Osteoblast (primary cell): Measurements from ENCODE around the gene ZNF774. TPM values are rescaled to one million over a fixed set of nuclear protein-coding genes. Genes with fewer than 3 reads are reported as not detected.
"Not testable (repeated sequence)": the region's sequence is repeated elsewhere in the genome, so short reads cannot be mapped to it uniquely, and the experiment has no call there.

Experiments
- DNase-seq: peaks from one replicate; pipeline ENCODE4 v3.0.0; 2011; ENCODE audit warnings: low spot score, mixed read lengths; ENCODE audit not compliant: insufficient read length; ENCODE audit errors: missing footprints
- H2AFZ ChIP-seq: 2 replicates; pipeline ENCODE4 v1.6.0; 2011; ENCODE audit warnings: mild to moderate bottlenecking, low read length
- H3K27ac ChIP-seq: 2 replicates; pipeline ENCODE4 v1.5.1; 2011; ENCODE audit warnings: mild to moderate bottlenecking, low read depth, low read length, moderate library complexity
- H3K27me3 ChIP-seq: 2 replicates; pipeline ENCODE4 v1.6.0; 2012; ENCODE audit warnings: mild to moderate bottlenecking, control low read depth, inconsistent platforms, low read length, moderate library complexity; ENCODE audit not compliant: insufficient read depth
- H3K36me3 ChIP-seq: 2 replicates; pipeline ENCODE4 v1.5.1; 2011; ENCODE audit warnings: mild to moderate bottlenecking, low read length, control low read depth, moderate library complexity; ENCODE audit not compliant: insufficient read depth
- H3K4me1 ChIP-seq: 2 replicates; pipeline ENCODE4 v1.5.1; 2011; ENCODE audit warnings: mild to moderate bottlenecking, low read length, control low read depth, moderate library complexity; ENCODE audit not compliant: insufficient read depth
- H3K4me2 ChIP-seq: 2 replicates; pipeline ENCODE4 v1.6.0; 2011; ENCODE audit warnings: mild to moderate bottlenecking, low read length; ENCODE audit not compliant: insufficient read depth
- H3K4me3 ChIP-seq: fragments of 200-600 bp; sonication (generic); 3 replicates; pipeline ENCODE4 v1.5.1; 2012; ENCODE audit warnings: mild to moderate bottlenecking, low read length, inconsistent platforms; ENCODE audit not compliant: insufficient read depth
- H3K79me2 ChIP-seq: 2 replicates; pipeline ENCODE4 v1.6.0; 2012; ENCODE audit warnings: mild to moderate bottlenecking, low read length, control low read depth, inconsistent platforms; ENCODE audit not compliant: insufficient read depth
- H3K9me3 ChIP-seq: 2 replicates; pipeline ENCODE4 v1.5.1; 2011; ENCODE audit warnings: low read depth, low read length, control low read depth
- H4K20me1 ChIP-seq: 2 replicates; pipeline ENCODE4 v1.6.0; 2012; ENCODE audit warnings: mild to moderate bottlenecking, low read length, control low read depth; ENCODE audit not compliant: insufficient read depth
- total RNA-seq: library from RNA; depleted of rRNA; stranded (reverse); fragments of >200 nt; gene quantifications from 2 replicates; pipeline ENCODE4 v1.2.3, GENCODE V29; 2012
- TF ChIP-seq, protein P1 (sequence below): IDR thresholded peaks from 2 replicates; pipeline ENCODE4 v1.5.1; 2011; ENCODE audit warnings: mild to moderate bottlenecking, low read depth, low read length, moderate library complexity; ENCODE audit errors: extremely low read depth

Gene ZNF774
- 1.8 and 2.4 TPM in 2 replicates for total RNA-seq

DNA sequence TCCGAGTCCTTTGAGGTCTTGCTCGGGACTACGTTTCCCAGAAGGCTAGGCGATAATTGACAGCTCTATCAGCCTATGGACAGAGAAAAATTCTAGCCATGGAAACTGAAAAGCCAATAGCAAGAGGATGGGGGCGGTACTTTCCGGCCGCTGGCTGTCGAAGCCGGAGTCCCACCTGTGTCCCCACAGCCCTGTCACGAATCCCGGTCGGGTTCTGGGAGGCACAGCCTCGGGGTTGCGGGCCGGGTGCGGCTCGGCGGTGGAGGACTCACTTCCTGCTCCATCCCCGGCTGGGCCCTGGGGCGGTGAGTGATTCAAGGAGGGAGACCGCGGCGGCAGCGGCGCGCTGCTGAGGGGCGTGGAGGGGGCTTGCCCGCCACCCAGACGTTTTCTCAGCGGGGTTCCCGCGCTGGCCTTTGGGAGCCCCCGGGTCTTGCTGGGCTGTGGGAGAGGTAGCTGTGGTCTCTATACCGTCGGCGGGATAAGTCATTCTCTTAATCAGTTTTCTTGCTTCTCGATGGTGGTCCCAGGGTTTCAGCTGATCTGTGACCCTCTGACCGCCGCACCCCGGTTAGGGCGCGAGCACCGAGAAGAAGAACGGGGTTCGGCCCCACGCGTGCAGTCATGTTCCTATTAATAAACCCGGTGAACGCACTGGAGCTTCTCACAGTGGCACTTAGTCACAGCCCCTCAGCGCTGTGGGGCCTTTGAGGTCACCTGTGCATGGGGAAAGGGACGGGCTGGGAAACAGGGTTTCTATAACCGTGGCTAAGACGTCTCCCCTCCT lies at the start of gene ZNF774:
Gene ZNF774, plus strand, starts transcription at position 178 of the 787 bp plus-strand sequence. CDS start 2,377 bp downstream, outside the sequence.
- Histone ChIP-seq H3K4me2 (peak within 1 kb of the TSS; percentile 94), H3K79me2 (no peaks in the 10 kb centered on the region), H3K27me3 (no peaks in the 10 kb centered on the region), H2AFZ (peak within 1 kb of the TSS; percentile 98), H3K36me3 (no peaks in the 10 kb centered on the region), H3K27ac (peak within 1 kb of the TSS; percentile 59), H3K9me3 (no peaks in the 10 kb centered on the region), H4K20me1 (no peaks in the 10 kb centered on the region), H3K4me1 (peaks cover 4% of the 10 kb centered on the region), H3K4me3 (peak within 1 kb of the TSS; percentile 96)
- peak; percentile 99 for DNase-seq
- TF ChIP-seq, protein P1, sequence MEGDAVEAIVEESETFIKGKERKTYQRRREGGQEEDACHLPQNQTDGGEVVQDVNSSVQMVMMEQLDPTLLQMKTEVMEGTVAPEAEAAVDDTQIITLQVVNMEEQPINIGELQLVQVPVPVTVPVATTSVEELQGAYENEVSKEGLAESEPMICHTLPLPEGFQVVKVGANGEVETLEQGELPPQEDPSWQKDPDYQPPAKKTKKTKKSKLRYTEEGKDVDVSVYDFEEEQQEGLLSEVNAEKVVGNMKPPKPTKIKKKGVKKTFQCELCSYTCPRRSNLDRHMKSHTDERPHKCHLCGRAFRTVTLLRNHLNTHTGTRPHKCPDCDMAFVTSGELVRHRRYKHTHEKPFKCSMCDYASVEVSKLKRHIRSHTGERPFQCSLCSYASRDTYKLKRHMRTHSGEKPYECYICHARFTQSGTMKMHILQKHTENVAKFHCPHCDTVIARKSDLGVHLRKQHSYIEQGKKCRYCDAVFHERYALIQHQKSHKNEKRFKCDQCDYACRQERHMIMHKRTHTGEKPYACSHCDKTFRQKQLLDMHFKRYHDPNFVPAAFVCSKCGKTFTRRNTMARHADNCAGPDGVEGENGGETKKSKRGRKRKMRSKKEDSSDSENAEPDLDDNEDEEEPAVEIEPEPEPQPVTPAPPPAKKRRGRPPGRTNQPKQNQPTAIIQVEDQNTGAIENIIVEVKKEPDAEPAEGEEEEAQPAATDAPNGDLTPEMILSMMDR, result no peak

DNA sequence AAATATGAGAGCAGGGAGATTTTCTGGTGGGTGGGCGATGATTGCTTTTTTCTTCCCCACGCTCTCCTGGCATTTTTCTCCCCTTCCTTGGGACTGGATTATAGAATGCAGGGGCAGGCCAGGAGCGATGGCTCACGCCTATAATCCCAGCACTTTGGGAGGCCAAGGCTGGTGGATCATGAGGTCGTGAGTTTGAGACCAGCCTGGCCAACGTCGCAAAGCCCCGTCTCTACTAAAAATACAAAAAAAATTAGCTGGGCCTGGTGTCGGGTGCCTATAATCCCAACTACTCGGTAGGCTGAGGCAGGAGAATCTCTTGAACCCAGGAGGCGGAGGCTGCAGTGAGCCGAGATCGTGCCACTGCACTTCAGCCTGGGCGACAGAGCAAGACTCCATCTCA lies 46.7 kb upstream of the ZNF774 start:
- not testable (repeated sequence) for DNase-seq, H3K4me1 ChIP-seq, H3K79me2 ChIP-seq, H3K36me3 ChIP-seq, H2AFZ ChIP-seq, H3K27ac ChIP-seq, H4K20me1 ChIP-seq, H3K9me3 ChIP-seq, H3K4me3 ChIP-seq, H3K27me3 ChIP-seq, H3K4me2 ChIP-seq

DNA sequence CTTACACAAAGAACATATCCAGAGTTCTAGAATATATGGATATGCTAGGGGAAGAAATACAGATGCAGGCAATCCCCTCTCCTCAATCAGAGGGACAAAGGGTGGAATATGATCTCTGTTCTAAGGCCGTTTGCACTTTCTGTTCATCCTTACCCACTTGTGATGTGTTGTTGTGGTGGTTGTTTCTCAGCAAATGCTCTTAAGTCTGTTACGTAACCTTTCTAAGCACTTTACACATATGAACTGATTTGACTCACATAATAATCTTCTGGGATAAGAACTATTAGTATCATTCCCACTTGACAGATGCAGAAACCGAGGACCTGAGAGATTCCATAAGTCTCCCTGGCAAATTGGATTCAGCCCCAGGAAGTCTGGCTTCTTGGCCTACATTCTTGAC lies 46.2 kb upstream of the ZNF774 start:
- Histone ChIP-seq H2AFZ (peak overlapping the region; percentile 74), H3K27ac (no peak overlapping the region), H3K4me2 (no peak overlapping the region), H3K4me1 (no peaks in the 10 kb centered on the region), H3K79me2 (no peaks in the 10 kb centered on the region), H4K20me1 (no peaks in the 10 kb centered on the region), H3K9me3 (no peaks in the 10 kb centered on the region), H3K4me3 (no peak overlapping the region), H3K27me3 (no peaks in the 10 kb centered on the region), H3K36me3 (no peaks in the 10 kb centered on the region)
- TF ChIP-seq, protein P1, result no peak
- no peak for DNase-seq

DNA sequence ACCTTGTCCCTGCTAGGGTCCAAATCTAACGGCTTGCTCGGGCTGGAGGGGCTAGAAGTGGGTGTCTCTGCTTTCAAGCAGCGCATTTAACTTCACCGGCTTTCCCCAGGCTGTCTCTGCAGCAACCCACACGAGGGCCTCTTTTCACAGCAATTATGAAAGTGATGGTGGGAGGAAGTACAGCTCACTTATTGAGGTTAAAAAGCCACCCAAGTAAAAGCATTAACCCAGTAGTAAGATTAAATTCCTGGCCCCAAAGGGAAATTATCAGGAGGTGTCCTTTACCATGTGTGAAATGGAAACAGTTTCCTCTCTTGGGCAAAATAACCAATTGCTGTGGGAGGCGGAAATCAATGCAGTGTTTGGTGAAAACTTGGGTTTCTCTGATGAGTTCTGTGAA lies 45.5 kb upstream of the ZNF774 start:
- no peaks in the 10 kb centered on the region for H3K27me3 ChIP-seq
- H3K79me2 ChIP-seq, result no peaks in the 10 kb centered on the region
- H3K36me3 ChIP-seq, result no peaks in the 10 kb centered on the region
- H2AFZ ChIP-seq, result peak overlapping the region; percentile 74
- DNase-seq, result no peak
- TF ChIP-seq, protein P1, result no peak
- no peak overlapping the region for H3K4me3 ChIP-seq
- H3K27ac ChIP-seq, result no peak overlapping the region
- no peaks in the 10 kb centered on the region for H3K9me3 ChIP-seq
- no peak overlapping the region for H3K4me2 ChIP-seq
- no peaks in the 10 kb centered on the region for H4K20me1 ChIP-seq
- no peaks in the 10 kb centered on the region for H3K4me1 ChIP-seq
